SIG-M5 treated with dmso at 0.1 percent for 504 hours (cell line): ENCODE data around the gene GSE1.
"Not testable (repeated sequence)": the region's sequence is repeated elsewhere in the genome, so short reads cannot be mapped to it uniquely, and the experiment has no call there.

Experiments
- DNase-seq: peaks from one replicate; lab custom pipeline; 2025; ENCODE audit not compliant: unreplicated experiment; lab: John Stamatoyannopoulos, UW

GSE1 gene

DNA sequence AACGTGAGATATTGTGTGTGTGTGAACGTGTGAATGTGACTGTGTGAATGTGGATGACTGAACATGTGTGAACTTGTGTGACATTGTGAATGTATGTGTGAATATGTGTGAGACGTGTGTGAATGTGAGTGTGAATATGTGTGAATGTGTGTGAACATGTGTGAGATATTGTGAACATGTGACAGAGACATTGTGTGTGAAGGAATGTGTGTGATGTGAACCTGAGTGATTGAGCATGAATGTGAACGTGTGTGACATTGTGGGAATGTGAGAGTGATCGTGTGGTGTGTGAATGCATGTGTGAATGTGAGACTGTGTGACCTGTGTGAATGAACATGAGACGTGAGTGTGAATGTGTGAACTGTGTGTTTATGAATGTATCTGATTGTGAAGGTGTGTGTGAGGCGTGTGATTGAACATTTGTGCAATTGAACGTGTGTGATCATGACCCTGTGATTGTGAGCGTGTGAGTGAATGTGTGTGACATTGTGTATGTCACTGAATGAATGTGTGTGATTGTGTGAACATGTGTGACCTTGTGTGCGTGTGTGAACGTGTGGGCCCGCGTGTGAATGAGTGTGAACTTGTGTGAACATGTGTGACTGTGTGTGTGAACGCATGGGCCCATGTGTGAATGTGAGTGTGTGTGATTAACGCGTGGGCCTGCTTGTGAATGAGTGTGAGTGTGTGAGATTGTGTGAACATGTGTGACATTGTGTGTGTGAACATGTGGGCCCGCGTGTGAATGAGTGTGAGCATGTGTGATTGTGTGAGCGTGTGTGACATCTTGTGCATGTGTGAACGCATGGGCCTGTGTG is 23.2 kb upstream of the GSE1 start:
- DNase-seq, result no peak

- DNase-seq, result no peak
Measured at GRCh38 chr16:85590506-85590832, 22.7 kb upstream of the GSE1 start.

DNA sequence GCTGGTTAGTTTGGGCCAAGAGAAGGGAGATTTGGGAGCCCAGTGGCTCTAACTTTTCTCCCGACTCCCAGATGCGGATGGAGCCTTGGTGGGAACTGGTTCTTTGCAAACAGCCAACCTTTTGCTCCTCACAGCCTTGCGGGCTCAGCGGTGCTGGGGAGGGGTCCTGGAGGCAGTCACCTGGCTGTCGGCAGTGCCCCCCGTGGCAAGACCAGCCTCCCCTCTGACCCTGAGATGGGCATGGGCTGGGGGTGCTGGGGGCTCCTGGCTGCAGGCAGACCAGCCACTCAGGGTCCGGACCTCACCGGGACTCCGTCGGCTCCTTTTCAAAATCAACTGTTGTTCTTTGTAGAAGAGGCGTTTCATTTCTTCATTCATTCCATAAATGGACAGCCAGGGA is 21.7 kb upstream of the GSE1 start:
- DNase-seq, result no peak

- not testable (repeated sequence) for DNase-seq
Measured at GRCh38 chr16:85592277-85592676, 20.8 kb upstream of the GSE1 start.

GRCh38 chr16:85592700-85593493 is 20.2 kb upstream of the GSE1 start:
- DNase-seq, result no peak

DNA sequence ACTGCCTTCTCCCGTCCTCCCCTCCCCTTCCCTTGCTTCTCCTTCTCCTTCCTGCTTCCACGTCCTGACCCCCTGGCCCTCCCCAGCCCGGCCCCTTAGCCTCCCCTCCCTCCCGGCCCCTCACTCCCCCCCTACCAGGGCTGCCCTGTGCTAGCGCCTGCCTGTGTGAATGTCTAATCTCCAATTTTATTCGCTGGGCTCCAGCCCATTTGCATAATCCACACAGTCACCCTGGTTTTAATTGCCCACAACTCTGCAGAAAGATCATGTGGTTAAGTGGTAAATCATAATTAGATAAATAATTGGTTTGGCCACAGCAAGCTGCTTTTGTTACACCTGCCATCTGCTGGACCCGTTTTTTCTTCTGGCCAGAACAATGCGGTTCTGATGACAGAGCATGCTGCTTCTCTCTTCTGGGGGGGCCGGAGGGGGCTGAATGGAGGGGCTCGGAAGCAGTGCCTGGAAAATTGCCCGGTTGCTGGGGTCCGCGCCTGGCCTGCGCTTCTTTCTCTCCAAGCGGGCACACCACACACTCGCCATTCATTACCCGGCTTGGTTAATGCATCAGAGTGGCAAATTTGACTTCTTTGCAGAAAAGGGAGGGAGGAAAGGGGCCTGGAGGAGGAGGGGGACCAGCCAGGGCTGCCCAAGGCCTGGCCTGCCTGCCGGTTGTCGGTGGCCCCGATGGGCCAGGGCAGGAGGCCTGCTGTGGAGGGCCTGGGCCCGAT is 19.5 kb upstream of the GSE1 start:
- no peak for DNase-seq

DNA sequence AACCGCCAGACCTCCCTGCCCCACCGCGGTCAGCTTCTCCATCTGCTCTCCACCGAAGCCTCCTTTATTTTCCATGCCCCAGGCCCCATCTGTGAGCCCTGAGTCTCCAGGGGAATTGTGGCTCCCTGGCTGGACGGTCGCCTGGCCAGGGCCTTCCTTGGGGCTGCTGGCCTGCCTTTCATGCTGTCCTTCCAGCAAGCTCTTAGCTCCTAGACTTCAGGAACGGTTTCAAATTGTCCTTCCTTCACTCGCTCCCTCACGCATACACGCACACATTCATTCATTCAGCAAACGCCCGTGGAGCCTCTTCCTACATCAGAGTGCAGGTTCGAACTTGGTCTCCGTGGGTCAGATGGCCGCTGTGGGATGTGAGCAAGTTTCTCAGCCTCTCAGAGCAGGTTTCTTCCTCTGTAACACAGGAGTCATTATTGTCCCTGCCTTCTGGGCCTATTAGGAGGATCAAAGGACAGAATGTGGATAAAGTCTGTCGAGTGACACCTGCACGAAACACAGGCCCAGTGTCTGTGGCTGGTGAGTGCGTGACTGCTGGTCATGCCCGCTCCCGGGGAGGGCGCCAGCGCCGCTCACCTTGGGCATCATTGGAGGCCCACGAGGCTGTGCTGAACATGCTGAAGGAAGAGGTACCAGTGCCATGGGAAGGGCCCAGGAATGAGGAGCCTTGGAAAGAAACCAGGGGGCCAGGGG is 18.7 kb upstream of the GSE1 start:
- DNase-seq, result no peak

DNA sequence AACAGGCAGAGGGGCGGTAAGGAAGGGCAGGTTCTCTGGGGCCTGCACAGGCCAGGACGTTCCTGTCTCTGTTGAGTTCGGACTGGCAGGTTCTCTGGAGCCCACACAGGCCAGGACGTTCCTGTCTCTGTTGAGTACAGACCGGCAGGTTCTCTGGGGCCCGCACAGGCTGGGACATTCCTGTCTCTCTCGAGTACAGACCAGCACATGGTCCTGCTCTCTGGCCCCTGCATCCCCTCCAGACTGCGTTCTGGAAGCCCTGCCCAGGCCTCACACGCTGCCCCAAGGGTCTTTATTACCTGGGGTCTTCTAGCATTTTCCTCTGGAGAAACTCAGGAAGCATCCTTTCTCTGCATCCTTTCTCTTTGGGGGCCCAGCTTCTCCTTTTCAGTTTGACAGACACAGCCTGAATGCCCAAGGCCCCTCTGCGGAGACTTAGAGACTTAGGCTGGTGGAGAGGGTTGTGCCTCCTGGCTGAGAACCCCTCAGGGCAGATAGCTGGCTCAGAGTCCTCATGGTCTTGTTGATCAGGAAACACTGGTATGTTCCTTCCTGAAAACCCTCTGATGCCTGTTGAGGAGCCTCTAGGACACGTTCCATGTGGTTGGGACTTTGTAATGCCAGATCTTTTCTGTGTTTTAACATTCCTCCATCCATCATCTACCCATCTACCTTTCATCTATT is 18.0 kb upstream of the GSE1 start:
- no peak for DNase-seq

- DNase-seq, result no peak
Measured at GRCh38 chr16:85595812-85596502, 17.2 kb upstream of the GSE1 start.

DNA sequence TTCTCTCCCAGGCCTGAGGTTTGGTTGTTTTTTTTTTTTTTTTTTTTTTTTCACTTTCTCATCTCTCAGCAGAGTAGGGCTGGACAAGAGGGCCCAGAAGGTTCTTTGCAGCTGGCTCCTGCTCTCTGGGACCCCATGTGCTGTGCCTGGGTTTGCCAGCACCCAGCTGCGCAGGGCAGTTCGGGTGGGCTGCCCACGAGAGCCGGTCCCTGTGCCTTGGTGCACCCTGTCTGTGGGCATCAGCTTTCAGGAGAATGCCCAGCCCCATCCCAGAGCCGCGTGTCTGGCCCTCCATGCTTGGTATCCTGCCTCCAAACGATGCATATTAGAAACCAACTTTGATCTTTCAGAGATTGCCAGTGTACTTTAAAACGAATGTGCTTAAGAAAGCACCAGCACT is 15.0 kb upstream of the GSE1 start:
- DNase-seq, result no peak

DNA sequence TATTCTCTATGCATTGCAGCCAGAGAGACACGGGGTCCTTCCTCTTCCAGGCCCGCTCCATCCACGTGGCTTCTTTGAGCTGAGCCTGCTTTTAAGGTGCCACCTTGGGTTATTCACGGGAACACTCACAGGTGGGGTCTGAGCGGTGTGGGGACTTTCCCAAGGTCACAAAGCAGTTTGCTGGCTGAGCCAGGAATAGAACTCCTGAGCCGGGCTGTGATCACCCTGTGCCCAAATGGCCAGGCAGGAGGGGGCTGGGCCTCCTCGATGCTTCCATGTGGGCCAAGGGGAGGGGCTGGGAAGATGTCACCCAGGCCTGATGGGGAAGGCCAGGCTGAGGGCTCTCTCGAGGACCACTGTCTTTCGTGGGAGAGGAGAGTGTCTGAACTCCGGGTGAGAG is 13.0 kb upstream of the GSE1 start:
- no peak for DNase-seq

GRCh38 chr16:85600530-85601271 is 12.4 kb upstream of the GSE1 start:
- DNase-seq, result no peak

GRCh38 chr16:85601272-85601639 is 11.9 kb upstream of the GSE1 start:
- DNase-seq, result no peak

DNA sequence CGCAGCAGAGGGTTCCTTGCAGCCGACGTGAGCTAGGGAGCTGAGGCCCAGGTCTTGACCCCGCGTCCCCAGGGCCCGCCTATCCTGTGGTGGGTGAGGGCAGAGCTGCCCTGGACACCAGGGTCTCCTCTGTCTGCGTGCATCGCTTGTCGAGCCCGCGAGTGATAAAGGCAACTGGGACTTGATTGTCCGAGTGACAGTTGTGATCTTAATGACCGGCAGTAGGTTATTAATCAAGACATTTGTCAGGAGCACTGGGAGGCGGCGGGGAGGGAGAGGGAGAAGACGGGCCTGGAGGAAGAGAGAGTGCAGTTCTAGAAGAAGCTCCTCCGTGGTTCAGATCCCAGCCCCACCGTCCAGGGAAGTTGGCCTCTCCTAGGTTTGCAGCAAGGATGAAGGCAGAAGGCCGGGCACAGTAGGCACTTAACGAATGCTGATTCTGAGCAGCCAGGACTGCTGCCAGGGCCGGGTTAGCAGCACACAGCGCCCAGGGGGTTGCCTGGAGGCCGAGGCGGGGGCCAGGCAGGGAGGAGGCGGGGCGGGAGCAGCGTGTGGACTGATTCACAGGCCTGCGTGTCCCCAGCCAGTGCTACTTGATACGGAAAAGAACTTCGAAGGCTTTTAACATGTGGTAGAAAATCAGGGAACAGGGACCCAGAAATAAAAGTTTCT is 11.3 kb upstream of the GSE1 start:
- DNase-seq, result no peak

DNA sequence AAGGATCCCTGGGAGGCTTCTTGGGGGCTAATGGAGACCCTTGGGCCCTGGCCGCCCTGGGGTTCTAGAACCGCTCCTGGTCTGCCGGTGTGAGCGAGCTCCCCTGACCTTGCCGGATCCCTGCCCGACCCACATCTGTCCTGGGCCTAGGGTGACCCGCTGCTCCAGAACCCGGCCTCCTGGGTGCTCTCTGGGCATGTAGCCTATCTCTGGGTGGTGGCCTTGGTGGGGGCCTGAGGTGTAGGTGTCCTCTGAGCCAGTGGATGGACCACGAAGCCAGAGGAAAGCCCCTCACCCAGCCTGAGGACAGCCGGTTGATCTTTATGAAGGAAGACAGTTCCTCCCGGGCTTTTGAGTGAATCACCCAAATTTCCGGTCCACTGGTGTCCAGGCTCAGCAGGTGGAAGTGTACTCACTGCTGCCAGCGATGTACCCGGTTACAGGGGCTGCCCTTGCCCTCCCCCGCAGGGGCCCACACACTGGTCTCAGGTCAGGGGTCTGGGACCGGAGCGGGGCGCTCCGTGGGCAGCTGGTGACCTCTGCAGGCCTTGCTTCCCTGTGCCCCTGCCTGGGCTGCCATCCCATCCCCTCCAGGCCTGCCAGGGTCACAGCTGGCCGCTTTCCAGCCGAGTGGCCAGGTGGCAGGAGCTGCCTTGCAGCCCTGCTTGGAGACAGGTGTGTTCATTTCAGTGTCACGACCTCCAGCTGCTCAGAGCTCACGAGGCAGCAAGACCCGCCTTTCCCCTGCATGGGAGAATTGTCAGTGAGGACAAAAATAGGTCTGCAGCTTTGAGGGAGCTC is 10.5 kb upstream of the GSE1 start:
- no peak for DNase-seq

GRCh38 chr16:85603203-85603755 is 9.8 kb upstream of the GSE1 start:
- DNase-seq, result no peak

DNA sequence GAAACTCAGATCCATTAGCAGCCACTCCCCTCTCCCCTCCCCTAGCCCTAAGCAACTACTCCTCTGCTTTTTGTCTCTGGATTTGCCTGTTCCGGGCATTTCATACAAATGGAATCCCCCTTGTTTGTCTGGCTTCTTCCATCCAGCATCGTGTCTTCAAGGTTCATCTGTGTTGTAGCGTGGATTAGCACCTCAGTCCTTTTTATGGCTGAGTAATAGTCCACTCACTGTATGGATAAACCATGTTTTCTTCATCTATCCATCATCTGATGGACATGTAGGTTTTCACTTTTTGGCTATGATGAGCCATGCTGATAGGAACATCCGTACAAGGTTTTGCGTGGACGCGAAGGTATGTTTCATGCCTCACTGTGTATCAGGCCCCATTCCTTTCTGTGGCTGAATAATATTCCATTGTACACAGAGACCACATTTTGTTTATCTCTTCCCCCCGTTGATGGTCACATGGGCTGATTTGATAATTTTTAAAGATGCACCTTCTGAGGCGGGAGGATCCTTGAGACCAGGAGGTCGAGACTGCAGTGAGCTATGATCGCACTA is 8.9 kb upstream of the GSE1 start:
- DNase-seq, result no peak
